ENCODE results near the gene IL6R.

DNA sequence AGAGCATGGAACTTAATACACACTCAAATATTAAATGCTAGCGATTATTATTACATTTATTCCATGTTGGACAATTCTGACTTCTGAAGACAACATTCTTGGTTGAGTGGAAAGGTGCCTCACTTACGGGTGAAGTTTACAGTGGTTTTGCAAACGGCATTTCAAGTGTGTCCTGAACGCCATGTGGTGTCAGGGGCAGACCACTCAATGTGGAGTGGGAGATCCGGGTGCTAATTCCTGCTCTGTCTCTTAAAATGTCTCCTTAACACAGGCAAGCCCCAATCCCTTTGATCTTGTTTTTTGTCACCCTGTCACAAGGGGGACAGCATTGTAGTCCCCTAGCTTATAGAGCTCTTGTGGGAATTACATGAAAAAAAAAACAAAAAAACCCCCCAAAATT lies 91.2 kb downstream of the IL6R start:
- TF ChIP-seq ZNF274 (IDR thresholded peaks at IDR 0.05; ENCODE audit: low read depth, low read length) (no peak), SUZ12 (IDR thresholded peaks at IDR 0.05; ENCODE audit: extremely low read depth, insufficient read depth, insufficient read length) (no peak), YY1 (IDR thresholded peaks at IDR 0.05; ENCODE audit: insufficient read depth, insufficient read length) (no peak)
